SK-N-SH treated with all-trans-retinoic acid at 6 μM for 48 hours (cell line): ENCODE data around the gene TTC28.
A peak's percentile ranks its signal among the peaks of the same experiment; 100 is the strongest.

ENCODE experiments used
- ATAC-seq: fragments of 200-7000 bp; cut with Tn5 transposase; 3 replicates; pipeline ENCODE4 v1.9.1; 2020; ENCODE audit warnings: mild to moderate bottlenecking, moderate library complexity
- ARNTL ChIP-seq: fragments of 450-650 bp; formaldehyde crosslinking; IDR thresholded peaks from 2 replicates; pipeline ENCODE4 v1.5.0; 2020; ENCODE audit warnings: low read depth, mild to moderate bottlenecking, moderate library complexity, borderline replicate concordance
- BACH2 ChIP-seq: fragments of 250-450 bp; sonication (Bioruptor Pico); IDR thresholded peaks from 2 replicates; pipeline ENCODE4 v1.9.0; 2021; ENCODE audit warnings: mild to moderate bottlenecking, borderline replicate concordance
- CSDC2 ChIP-seq: fragments of 250-450 bp; sonication (Bioruptor Pico); IDR thresholded peaks from 2 replicates; pipeline ENCODE4 v1.5.0; 2020; ENCODE audit warnings: mild to moderate bottlenecking, moderate library complexity
- GLIS3 ChIP-seq: fragments of 250-450 bp; sonication (Bioruptor Pico); IDR thresholded peaks from 2 replicates; pipeline ENCODE4 v1.5.0; 2020; ENCODE audit warnings: mild to moderate bottlenecking, moderate library complexity
- ISL1 ChIP-seq: fragments of 250-450 bp; sonication (Bioruptor Pico); IDR thresholded peaks from 2 replicates; pipeline ENCODE4 v2.1.2; 2022; ENCODE audit warnings: mild to moderate bottlenecking, moderate library complexity
- OSR1 ChIP-seq: fragments of 250-450 bp; sonication (Bioruptor Pico); IDR thresholded peaks from 2 replicates; pipeline ENCODE4 v1.8.0; 2022; ENCODE audit warnings: moderate library complexity, mild to moderate bottlenecking, inconsistent platforms
- PPARA ChIP-seq: fragments of 250-450 bp; sonication (Bioruptor Pico); IDR thresholded peaks from 2 replicates; pipeline ENCODE4 v1.5.0; 2020; ENCODE audit warnings: mild to moderate bottlenecking, borderline replicate concordance
- RARB ChIP-seq: fragments of 250-450 bp; sonication (Bioruptor Pico); IDR thresholded peaks from 2 replicates; pipeline ENCODE4 v1.8.0; 2021; ENCODE audit warnings: mild to moderate bottlenecking, moderate library complexity
- SNAI2 ChIP-seq: fragments of 250-450 bp; sonication (Bioruptor Pico); IDR thresholded peaks from 2 replicates; pipeline ENCODE4 v1.5.0; 2020; ENCODE audit warnings: mild to moderate bottlenecking, moderate library complexity
- TCF4 ChIP-seq: fragments of 250-450 bp; sonication (Bioruptor Pico); IDR thresholded peaks from 2 replicates; pipeline ENCODE4 v1.8.0; 2021; ENCODE audit warnings: mild to moderate bottlenecking, moderate library complexity, borderline replicate concordance
- TOX ChIP-seq: fragments of 250-450 bp; sonication (Bioruptor Pico); IDR thresholded peaks from 2 replicates; pipeline ENCODE4 v1.8.0; 2021; ENCODE audit warnings: mild to moderate bottlenecking, moderate library complexity, borderline replicate concordance
- ZC3H10 ChIP-seq: fragments of 250-450 bp; sonication (Bioruptor Pico); IDR thresholded peaks from 2 replicates; pipeline ENCODE4 v1.5.1; 2021; ENCODE audit warnings: mild to moderate bottlenecking, moderate library complexity
- ZFP3 ChIP-seq: fragments of 250-450 bp; sonication (Bioruptor Pico); IDR thresholded peaks from 2 replicates; pipeline ENCODE4 v1.5.0; 2020; ENCODE audit warnings: mild to moderate bottlenecking, moderate library complexity
- ZNF565 ChIP-seq: fragments of 450-650 bp; formaldehyde crosslinking; conservative IDR thresholded peaks from 2 replicates; pipeline ENCODE4 v1.5.0; 2020; ENCODE audit warnings: low read depth, mild to moderate bottlenecking, moderate library complexity
- ZNF70 ChIP-seq: fragments of 450-650 bp; formaldehyde crosslinking; IDR thresholded peaks from 2 replicates; pipeline ENCODE4 v1.5.0; 2020; ENCODE audit warnings: mild to moderate bottlenecking, moderate library complexity
- ZNF8 ChIP-seq: fragments of 450-650 bp; formaldehyde crosslinking; IDR thresholded peaks from 2 replicates; pipeline ENCODE4 v1.5.0; 2020; ENCODE audit warnings: mild to moderate bottlenecking, moderate library complexity
- TF ChIP-seq, protein P1 (sequence below): fragments of 250-450 bp; sonication (Bioruptor Pico); IDR thresholded peaks from 2 replicates; pipeline ENCODE4 v1.5.1; 2021; ENCODE audit warnings: mild to moderate bottlenecking, moderate library complexity
- TF ChIP-seq, protein P2 (sequence below): fragments of 250-450 bp; sonication (Bioruptor Pico); IDR thresholded peaks from 2 replicates; pipeline ENCODE4 v1.8.0; 2020; ENCODE audit warnings: mild to moderate bottlenecking, moderate library complexity, borderline replicate concordance
- TF ChIP-seq, protein P3 (sequence below): fragments of 250-450 bp; sonication (Bioruptor Pico); IDR thresholded peaks from 2 replicates; pipeline ENCODE4 v1.5.0; 2020; ENCODE audit warnings: mild to moderate bottlenecking, moderate library complexity
- TF ChIP-seq, protein P4 (sequence below): fragments of 250-450 bp; sonication (Bioruptor Pico); IDR thresholded peaks from 2 replicates; pipeline ENCODE4 v1.5.1; 2020; ENCODE audit warnings: low read depth, mild to moderate bottlenecking, moderate library complexity
- TF ChIP-seq, protein P5 (sequence below): fragments of 250-450 bp; sonication (Bioruptor Pico); IDR thresholded peaks from 2 replicates; pipeline ENCODE4 v1.8.0; 2021; ENCODE audit warnings: low read depth, mild to moderate bottlenecking, moderate library complexity, borderline replicate concordance

TTC28 gene

DNA sequence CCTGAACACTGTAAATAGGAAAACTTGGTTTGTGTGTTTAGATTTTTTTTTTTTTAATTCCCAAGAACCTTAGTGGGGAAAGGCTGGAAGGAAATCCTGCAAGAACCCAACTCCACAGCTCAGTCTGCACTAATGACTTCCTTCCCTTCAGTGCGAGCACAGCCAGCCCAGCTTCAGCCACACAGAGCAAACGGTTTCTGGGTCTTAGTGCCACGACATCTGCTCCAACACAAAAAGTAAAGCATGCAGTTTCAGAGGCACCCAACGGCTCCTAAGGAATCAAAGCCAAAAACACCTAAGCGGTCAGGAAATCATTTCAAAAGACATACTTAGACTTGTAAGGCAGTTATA lies 236.1 kb downstream of the TTC28 start:
- ATAC-seq, result peak; percentile 88
- TF ChIP-seq TOX (CRISPR knock-in tag) (no peak), ZNF565 (no peak), RARB (no peak), ZNF8 (CRISPR knock-in tag) (no peak), ARNTL (CRISPR knock-in tag) (no peak), TCF4 (CRISPR knock-in tag) (no peak), ISL1 (CRISPR knock-in tag) (no peak), PPARA (CRISPR knock-in tag) (no peak), BACH2 (CRISPR knock-in tag) (no peak), OSR1 (CRISPR knock-in tag) (no peak), ZC3H10 (CRISPR knock-in tag) (no peak), SNAI2 (no peak), CSDC2 (CRISPR knock-in tag) (no peak), ZFP3 (CRISPR knock-in tag) (no peak)
- TF ChIP-seq, protein P1, sequence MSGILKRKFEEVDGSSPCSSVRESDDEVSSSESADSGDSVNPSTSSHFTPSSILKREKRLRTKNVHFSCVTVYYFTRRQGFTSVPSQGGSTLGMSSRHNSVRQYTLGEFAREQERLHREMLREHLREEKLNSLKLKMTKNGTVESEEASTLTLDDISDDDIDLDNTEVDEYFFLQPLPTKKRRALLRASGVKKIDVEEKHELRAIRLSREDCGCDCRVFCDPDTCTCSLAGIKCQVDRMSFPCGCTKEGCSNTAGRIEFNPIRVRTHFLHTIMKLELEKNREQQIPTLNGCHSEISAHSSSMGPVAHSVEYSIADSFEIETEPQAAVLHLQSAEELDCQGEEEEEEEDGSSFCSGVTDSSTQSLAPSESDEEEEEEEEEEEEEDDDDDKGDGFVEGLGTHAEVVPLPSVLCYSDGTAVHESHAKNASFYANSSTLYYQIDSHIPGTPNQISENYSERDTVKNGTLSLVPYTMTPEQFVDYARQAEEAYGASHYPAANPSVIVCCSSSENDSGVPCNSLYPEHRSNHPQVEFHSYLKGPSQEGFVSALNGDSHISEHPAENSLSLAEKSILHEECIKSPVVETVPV (CRISPR knock-in tag), result no peak
- TF ChIP-seq, protein P2, sequence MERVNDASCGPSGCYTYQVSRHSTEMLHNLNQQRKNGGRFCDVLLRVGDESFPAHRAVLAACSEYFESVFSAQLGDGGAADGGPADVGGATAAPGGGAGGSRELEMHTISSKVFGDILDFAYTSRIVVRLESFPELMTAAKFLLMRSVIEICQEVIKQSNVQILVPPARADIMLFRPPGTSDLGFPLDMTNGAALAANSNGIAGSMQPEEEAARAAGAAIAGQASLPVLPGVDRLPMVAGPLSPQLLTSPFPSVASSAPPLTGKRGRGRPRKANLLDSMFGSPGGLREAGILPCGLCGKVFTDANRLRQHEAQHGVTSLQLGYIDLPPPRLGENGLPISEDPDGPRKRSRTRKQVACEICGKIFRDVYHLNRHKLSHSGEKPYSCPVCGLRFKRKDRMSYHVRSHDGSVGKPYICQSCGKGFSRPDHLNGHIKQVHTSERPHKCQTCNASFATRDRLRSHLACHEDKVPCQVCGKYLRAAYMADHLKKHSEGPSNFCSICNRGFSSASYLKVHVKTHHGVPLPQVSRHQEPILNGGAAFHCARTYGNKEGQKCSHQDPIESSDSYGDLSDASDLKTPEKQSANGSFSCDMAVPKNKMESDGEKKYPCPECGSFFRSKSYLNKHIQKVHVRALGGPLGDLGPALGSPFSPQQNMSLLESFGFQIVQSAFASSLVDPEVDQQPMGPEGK (CRISPR knock-in tag), result no peak
- TF ChIP-seq, protein P3, sequence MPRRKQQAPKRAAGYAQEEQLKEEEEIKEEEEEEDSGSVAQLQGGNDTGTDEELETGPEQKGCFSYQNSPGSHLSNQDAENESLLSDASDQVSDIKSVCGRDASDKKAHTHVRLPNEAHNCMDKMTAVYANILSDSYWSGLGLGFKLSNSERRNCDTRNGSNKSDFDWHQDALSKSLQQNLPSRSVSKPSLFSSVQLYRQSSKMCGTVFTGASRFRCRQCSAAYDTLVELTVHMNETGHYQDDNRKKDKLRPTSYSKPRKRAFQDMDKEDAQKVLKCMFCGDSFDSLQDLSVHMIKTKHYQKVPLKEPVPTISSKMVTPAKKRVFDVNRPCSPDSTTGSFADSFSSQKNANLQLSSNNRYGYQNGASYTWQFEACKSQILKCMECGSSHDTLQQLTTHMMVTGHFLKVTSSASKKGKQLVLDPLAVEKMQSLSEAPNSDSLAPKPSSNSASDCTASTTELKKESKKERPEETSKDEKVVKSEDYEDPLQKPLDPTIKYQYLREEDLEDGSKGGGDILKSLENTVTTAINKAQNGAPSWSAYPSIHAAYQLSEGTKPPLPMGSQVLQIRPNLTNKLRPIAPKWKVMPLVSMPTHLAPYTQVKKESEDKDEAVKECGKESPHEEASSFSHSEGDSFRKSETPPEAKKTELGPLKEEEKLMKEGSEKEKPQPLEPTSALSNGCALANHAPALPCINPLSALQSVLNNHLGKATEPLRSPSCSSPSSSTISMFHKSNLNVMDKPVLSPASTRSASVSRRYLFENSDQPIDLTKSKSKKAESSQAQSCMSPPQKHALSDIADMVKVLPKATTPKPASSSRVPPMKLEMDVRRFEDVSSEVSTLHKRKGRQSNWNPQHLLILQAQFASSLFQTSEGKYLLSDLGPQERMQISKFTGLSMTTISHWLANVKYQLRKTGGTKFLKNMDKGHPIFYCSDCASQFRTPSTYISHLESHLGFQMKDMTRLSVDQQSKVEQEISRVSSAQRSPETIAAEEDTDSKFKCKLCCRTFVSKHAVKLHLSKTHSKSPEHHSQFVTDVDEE, result no peak
- TF ChIP-seq, protein P4, sequence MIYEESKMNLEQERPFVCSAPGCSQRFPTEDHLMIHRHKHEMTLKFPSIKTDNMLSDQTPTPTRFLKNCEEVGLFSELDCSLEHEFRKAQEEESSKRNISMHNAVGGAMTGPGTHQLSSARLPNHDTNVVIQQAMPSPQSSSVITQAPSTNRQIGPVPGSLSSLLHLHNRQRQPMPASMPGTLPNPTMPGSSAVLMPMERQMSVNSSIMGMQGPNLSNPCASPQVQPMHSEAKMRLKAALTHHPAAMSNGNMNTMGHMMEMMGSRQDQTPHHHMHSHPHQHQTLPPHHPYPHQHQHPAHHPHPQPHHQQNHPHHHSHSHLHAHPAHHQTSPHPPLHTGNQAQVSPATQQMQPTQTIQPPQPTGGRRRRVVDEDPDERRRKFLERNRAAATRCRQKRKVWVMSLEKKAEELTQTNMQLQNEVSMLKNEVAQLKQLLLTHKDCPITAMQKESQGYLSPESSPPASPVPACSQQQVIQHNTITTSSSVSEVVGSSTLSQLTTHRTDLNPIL (CRISPR knock-in tag), result no peak

DNA sequence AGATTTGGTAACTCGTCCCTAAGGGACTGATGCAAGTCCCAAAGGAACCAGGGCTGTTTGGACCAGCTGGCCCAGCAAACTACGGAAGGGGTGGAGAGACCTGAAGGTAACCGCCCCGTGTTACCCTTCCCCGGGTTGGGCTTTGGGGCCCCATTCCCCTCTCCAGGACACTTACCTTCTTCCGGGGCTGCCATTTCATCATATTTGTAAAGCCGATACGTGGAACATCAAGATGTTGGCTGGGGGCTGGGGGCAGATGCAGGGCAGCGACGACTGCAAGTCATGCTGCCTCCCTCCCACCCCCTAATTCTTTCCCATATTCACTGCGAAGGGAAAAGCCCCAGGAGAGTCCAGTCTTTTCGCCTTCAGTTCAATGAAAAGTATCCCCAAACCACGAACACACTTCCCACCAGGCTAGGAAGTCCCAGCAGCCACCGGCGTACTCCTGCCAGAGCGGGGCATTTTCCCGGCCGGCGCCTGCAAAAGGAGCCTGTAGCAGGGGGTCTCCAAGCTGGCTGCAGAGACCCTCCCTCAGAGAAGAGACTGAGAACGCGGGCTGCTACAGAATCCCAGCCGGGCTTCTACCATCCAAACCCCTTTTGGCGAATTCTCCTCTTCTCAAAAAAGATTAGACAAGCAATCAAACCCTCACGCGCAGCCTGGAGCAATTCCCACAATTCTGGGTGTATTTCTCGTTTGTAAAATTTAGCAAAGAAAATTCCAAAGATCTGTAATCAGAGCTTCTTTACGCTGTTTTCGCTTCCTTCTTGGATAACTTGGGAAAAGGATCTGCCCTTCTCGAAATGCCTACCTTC lies 236.7 kb downstream of the TTC28 start:
- TF ChIP-seq, protein P4 (CRISPR knock-in tag), result no peak
- TF ChIP-seq ZNF8 (CRISPR knock-in tag) (no peak), ZNF70 (CRISPR knock-in tag) (no peak), RARB (no peak), OSR1 (CRISPR knock-in tag) (no peak)
- peak; percentile 59 for ATAC-seq

DNA sequence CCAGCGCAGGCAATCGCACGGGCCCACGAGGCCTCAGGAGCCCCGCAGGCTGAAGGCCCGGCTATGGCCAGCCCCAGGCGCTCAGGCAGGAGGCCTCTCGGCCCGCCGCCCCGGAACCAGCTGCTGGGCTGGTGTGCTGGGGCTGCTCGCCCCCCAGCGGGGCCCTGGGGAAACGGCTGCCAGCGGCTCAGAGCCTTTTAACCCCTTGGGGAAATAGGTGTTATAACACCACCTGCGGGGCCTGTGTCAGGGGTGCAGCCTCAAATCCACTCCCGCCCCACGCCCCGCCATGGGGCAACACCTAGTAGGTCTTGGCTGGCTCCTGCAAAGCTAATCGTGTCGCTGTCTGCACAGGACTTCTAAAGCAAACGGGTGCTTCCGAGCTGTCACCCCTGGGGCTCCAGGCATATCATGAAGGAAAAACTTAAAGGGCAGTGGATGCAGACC lies 237.4 kb downstream of the TTC28 start:
- ATAC-seq, result peak; percentile 91
- TF ChIP-seq BACH2 (CRISPR knock-in tag) (no peak), ISL1 (CRISPR knock-in tag) (no peak), GLIS3 (no peak), ZNF565 (no peak), TCF4 (CRISPR knock-in tag) (0 out of 2 replicates have a peak, but pooled peaks have one; percentile 20), SNAI2 (no peak)
- TF ChIP-seq, protein P5, sequence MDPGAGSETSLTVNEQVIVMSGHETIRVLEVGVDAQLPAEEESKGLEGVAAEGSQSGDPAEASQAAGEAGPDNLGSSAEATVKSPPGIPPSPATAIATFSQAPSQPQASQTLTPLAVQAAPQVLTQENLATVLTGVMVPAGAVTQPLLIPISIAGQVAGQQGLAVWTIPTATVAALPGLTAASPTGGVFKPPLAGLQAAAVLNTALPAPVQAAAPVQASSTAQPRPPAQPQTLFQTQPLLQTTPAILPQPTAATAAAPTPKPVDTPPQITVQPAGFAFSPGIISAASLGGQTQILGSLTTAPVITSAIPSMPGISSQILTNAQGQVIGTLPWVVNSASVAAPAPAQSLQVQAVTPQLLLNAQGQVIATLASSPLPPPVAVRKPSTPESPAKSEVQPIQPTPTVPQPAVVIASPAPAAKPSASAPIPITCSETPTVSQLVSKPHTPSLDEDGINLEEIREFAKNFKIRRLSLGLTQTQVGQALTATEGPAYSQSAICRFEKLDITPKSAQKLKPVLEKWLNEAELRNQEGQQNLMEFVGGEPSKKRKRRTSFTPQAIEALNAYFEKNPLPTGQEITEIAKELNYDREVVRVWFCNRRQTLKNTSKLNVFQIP, result 0 out of 2 replicates have a peak, but pooled peaks have one; percentile 41
- TF ChIP-seq, protein P2 (CRISPR knock-in tag), result no peak; the same call in 1 of the 2 replicates
- TF ChIP-seq, protein P1 (CRISPR knock-in tag), result no peak
